GM21423 (cell line): ENCODE measurements around the gene KRTAP6-2.

Experiments
- ATAC-seq: cut with Tn5 transposase; IDR thresholded peaks from one replicate; pipeline ENCODE4 v1.9.1; 2021; ENCODE audit warnings: mild to moderate bottlenecking, moderate library complexity; ENCODE audit not compliant: unreplicated experiment

The KRTAP6-2 gene

GRCh38 chr21:30577766-30578165 is 20.9 kb downstream of the KRTAP6-2 start:
- no peak for ATAC-seq

GRCh38 chr21:30567617-30568016 is 31.1 kb downstream of the KRTAP6-2 start:
- ATAC-seq, result no peak

- no peak for ATAC-seq
These were observed 35.1 kb downstream of the KRTAP6-2 start for GRCh38 chr21:30563630-30564029.

- ATAC-seq, result no peak
These were observed 35.6 kb downstream of the KRTAP6-2 start for GRCh38 chr21:30563072-30563471.

GRCh38 chr21:30561957-30562356 is 36.7 kb downstream of the KRTAP6-2 start:
- ATAC-seq, result no peak

- no peak for ATAC-seq
These were observed 37.3 kb downstream of the KRTAP6-2 start, which contains the start of gene KRTAP19-7 for GRCh38 chr21:30561264-30561895. Gene KRTAP19-7, minus strand, starts transcription at chr21:30561314. Its CDS starts 25 bp downstream, at chr21:30561289.

- no peak for ATAC-seq
These were observed 43.6 kb downstream of the KRTAP6-2 start for GRCh38 chr21:30555095-30555494.

GRCh38 chr21:30552782-30553181 is 45.9 kb downstream of the KRTAP6-2 start:
- ATAC-seq, result no peak
